Adipocyte (in vitro differentiated cells): ENCODE measurements around the gene DUSP8.
"Not testable (repeated sequence)": the region's sequence is repeated elsewhere in the genome, so short reads cannot be mapped to it uniquely, and the experiment has no call there.

ENCODE experiments used
- DNase-seq: peaks from one replicate; pipeline ENCODE4 v3.0.0-alpha.2; 2015; ENCODE audit warnings: low read depth
- H3K27me3 ChIP-seq: replicated peaks from 2 replicates; pipeline ENCODE4 v1.7.0; 2013; ENCODE audit warnings: mild to moderate bottlenecking, low read length, moderate library complexity; ENCODE audit not compliant: control insufficient read depth, insufficient read depth
- H3K36me3 ChIP-seq: 2 replicates; pipeline ENCODE4 v1.7.0; 2013; ENCODE audit warnings: low read length, mild to moderate bottlenecking, moderate library complexity; ENCODE audit not compliant: control insufficient read depth, insufficient read depth, severe bottlenecking
- H3K4me1 ChIP-seq: 2 replicates; pipeline ENCODE4 v1.7.0; 2013; ENCODE audit warnings: mild to moderate bottlenecking, low read length, moderate library complexity; ENCODE audit not compliant: control insufficient read depth, insufficient read depth
- H3K4me3 ChIP-seq: 2 replicates; pipeline ENCODE4 v1.7.0; 2013; ENCODE audit warnings: mild to moderate bottlenecking, low read length, moderate library complexity
- H3K9ac ChIP-seq: 2 replicates; pipeline ENCODE4 v1.7.0; 2013; ENCODE audit warnings: mild to moderate bottlenecking, low read length, moderate library complexity
- H3K9me3 ChIP-seq: 2 replicates; pipeline ENCODE4 v1.7.0; 2013; ENCODE audit warnings: mild to moderate bottlenecking, low read length, moderate library complexity; ENCODE audit not compliant: control insufficient read depth

DUSP8 gene

GRCh38 chr11:1584661-1585370, 12.7 kb upstream of the DUSP8 start, which contains the start of gene KRTAP5-1:
Gene KRTAP5-1, minus strand, starts transcription at chr11:1585283. Its CDS starts 34 bp downstream, at chr11:1585249.
- H3K27me3 ChIP-seq: peaks cover 27% of the 10 kb centered on the region
- H3K36me3 ChIP-seq, H3K9me3 ChIP-seq, H3K4me1 ChIP-seq, DNase-seq, H3K9ac ChIP-seq, H3K4me3 ChIP-seq: not testable (repeated sequence)

DNA sequence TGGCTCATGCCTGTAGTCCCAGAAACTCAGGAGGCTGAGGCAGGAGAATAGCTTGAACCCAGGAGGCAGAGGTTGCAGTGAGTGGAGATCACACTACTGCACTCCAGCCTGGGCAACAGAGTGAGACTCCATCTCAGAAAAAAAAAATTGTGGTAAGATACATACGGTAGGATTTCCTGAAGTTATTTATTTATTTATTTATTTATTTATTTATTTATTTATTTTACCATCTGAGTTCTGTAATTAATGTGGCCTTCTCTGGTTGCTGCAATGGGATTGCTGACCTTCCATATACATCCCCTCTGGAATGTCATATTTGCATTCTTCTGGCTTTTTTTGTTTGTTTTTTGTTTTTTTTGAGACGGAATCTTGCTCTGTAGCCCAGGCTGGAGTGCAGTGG, 10.8 kb upstream of the DUSP8 start:
- H3K9ac ChIP-seq, H3K36me3 ChIP-seq, H3K4me1 ChIP-seq, H3K4me3 ChIP-seq, DNase-seq: not testable (repeated sequence)
- Histone ChIP-seq H3K9me3 (peaks cover 11% of the 10 kb centered on the region), H3K27me3 (peaks cover 33% of the 10 kb centered on the region)

DNA sequence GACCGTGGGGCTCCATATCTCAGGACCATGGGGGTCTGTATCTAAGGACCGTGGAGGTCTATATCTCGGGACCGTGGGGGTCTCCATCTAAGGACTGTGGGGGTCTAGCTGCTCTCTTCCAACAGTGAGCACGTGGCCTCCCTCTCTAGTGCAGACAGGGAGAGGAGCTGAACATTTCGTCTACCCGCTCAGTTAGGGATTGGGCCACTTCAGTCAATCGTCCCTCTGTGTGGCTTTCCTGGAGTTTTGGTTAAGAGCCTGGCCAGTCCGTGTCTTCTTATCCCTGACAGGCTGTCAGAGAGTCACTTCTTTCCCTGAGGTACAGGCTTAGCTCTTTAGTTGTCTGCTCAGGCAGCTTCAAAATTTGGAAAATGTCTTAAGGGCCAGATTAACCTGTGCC, 9.9 kb upstream of the DUSP8 start:
- Histone ChIP-seq H3K4me3 (no peak overlapping the region), H3K36me3 (no peaks in the 10 kb centered on the region), H3K4me1 (no peaks in the 10 kb centered on the region), H3K9ac (no peak overlapping the region), H3K27me3 (peaks cover 34% of the 10 kb centered on the region), H3K9me3 (peaks cover 13% of the 10 kb centered on the region)
- DNase-seq: no peak

DNA sequence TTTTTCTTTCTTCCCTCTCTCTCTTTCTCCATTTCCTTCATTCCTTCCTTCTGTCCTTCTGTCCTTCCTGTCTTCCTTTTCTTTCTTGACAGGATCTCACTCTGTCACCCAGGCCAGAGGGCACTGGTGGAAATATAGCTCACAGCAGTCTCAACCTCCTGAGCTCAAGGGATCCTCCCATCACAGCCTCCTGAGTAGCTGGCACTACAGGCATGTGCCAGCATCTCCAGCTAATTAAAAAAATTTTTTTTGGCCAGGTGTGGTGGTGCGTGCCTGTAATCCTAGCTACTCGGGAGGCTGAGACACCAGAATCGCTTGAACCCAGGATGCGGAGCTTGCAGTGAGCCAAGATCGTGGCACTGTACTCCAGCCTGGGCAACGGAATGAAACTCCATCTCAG, 4.8 kb upstream of the DUSP8 start:
- Histone ChIP-seq H3K4me1 (peaks cover 3% of the 10 kb centered on the region), H3K4me3 (no peak overlapping the region), H3K9me3 (peaks cover 13% of the 10 kb centered on the region), H3K36me3 (no peaks in the 10 kb centered on the region), H3K27me3 (peaks cover 34% of the 10 kb centered on the region), H3K9ac (no peak overlapping the region)
- no peak for DNase-seq

GRCh38 chr11:1575756-1576155, 3.7 kb upstream of the DUSP8 start:
- H3K27me3 ChIP-seq: peaks cover 29% of the 10 kb centered on the region
- H3K4me1 ChIP-seq, H3K4me3 ChIP-seq, H3K9ac ChIP-seq, DNase-seq, H3K36me3 ChIP-seq: not testable (repeated sequence)
- H3K9me3 ChIP-seq: peaks cover 13% of the 10 kb centered on the region

GRCh38 chr11:1574933-1575242, 2.8 kb upstream of the DUSP8 start:
- DNase-seq: no peak
- Histone ChIP-seq H3K4me3 (no peak overlapping the region), H3K4me1 (peaks cover 3% of the 10 kb centered on the region), H3K36me3 (no peaks in the 10 kb centered on the region), H3K27me3 (peaks cover 29% of the 10 kb centered on the region), H3K9me3 (peaks cover 13% of the 10 kb centered on the region), H3K9ac (no peak overlapping the region)

GRCh38 chr11:1574238-1574932, 2.3 kb upstream of the DUSP8 start:
- H3K9ac ChIP-seq: no peak overlapping the region
- H3K27me3 ChIP-seq: peaks cover 29% of the 10 kb centered on the region
- peak; percentile 80 for DNase-seq
- H3K9me3 ChIP-seq: peaks cover 13% of the 10 kb centered on the region
- H3K36me3 ChIP-seq: no peaks in the 10 kb centered on the region
- H3K4me3 ChIP-seq: no peak overlapping the region
- H3K4me1 ChIP-seq: peaks cover 3% of the 10 kb centered on the region

GRCh38 chr11:1573903-1574237, 1.8 kb upstream of the DUSP8 start:
- Histone ChIP-seq H3K4me3 (no peak overlapping the region), H3K36me3 (no peaks in the 10 kb centered on the region), H3K9ac (no peak overlapping the region), H3K4me1 (peaks cover 3% of the 10 kb centered on the region), H3K9me3 (peaks cover 11% of the 10 kb centered on the region), H3K27me3 (peaks cover 29% of the 10 kb centered on the region)
- peak; percentile 15 for DNase-seq

GRCh38 chr11:1573077-1573902, 1.2 kb upstream of the DUSP8 start:
- DNase-seq: peak; percentile 24
- Histone ChIP-seq H3K9ac (no peak overlapping the region), H3K4me3 (no peak overlapping the region), H3K9me3 (peaks cover 5% of the 10 kb centered on the region), H3K27me3 (peaks cover 26% of the 10 kb centered on the region), H3K4me1 (peaks cover 3% of the 10 kb centered on the region), H3K36me3 (no peaks in the 10 kb centered on the region)

- no peak for DNase-seq
- Histone ChIP-seq H3K4me1 (peaks cover 3% of the 10 kb centered on the region), H3K9me3 (no peaks in the 10 kb centered on the region), H3K4me3 (no peak overlapping the region), H3K36me3 (no peaks in the 10 kb centered on the region), H3K27me3 (peaks cover 17% of the 10 kb centered on the region), H3K9ac (no peak overlapping the region)
Measured at GRCh38 chr11:1571760-1572196, 293 bp downstream of the DUSP8 start.
